GM12874 (cell line): Measurements from ENCODE around the gene GLUD1.

Experiments
- TF ChIP-seq, protein P1 (sequence below): IDR thresholded peaks from 2 replicates; pipeline ENCODE4 v1.5.1; 2011; ENCODE audit warnings: low read depth, mild to moderate bottlenecking, control low read depth, low read length, moderate library complexity; ENCODE audit not compliant: insufficient read depth

Gene GLUD1

GRCh38 chr10:87092376-87092860, 2.2 kb downstream of the GLUD1 start:
- TF ChIP-seq, protein P1, sequence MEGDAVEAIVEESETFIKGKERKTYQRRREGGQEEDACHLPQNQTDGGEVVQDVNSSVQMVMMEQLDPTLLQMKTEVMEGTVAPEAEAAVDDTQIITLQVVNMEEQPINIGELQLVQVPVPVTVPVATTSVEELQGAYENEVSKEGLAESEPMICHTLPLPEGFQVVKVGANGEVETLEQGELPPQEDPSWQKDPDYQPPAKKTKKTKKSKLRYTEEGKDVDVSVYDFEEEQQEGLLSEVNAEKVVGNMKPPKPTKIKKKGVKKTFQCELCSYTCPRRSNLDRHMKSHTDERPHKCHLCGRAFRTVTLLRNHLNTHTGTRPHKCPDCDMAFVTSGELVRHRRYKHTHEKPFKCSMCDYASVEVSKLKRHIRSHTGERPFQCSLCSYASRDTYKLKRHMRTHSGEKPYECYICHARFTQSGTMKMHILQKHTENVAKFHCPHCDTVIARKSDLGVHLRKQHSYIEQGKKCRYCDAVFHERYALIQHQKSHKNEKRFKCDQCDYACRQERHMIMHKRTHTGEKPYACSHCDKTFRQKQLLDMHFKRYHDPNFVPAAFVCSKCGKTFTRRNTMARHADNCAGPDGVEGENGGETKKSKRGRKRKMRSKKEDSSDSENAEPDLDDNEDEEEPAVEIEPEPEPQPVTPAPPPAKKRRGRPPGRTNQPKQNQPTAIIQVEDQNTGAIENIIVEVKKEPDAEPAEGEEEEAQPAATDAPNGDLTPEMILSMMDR, result no peak

- TF ChIP-seq, protein P1, result no peak
Observed at GRCh38 chr10:87090779-87091178, 3.9 kb downstream of the GLUD1 start.

DNA sequence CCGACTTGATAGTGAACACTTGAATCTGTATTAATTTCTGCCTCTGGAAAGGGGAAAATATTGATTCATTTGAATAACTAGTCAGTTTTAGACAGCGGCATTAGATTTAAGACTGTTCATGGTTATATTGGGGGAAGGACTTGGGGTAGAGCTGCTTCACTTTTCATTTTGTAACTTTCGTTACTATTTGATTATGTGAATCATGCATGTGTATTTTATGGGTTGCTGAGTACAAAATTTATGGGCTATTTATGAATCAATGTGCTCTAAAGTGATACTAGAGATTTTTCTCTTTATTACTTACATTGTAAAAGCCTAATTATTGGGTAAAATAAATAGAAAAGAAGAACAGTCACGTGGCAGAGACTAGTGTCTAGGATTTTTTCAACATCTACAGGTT, 4.9 kb downstream of the GLUD1 start:
- TF ChIP-seq, protein P1, result no peak

DNA sequence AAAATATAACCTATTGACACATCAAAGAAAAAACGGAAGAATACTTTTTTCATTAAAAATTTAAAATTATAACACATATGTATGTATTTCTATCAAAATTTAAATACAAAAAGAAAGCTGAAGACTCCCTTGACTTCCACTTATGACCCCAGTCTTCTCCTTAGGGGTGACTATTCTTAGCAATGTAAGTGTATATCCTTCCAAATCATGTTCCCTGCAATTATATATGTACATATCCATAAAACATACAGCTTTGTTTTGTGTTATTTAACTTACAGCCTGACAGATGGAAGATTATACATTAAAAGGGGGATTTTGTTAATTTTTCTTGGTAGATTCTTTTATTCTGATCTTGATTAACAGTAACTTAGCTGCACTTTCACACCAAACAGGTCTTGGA, 9.1 kb downstream of the GLUD1 start:
- TF ChIP-seq, protein P1, result no peak

- TF ChIP-seq, protein P1, result no peak
Observed at GRCh38 chr10:87079106-87079836, 15.4 kb downstream of the GLUD1 start.

DNA sequence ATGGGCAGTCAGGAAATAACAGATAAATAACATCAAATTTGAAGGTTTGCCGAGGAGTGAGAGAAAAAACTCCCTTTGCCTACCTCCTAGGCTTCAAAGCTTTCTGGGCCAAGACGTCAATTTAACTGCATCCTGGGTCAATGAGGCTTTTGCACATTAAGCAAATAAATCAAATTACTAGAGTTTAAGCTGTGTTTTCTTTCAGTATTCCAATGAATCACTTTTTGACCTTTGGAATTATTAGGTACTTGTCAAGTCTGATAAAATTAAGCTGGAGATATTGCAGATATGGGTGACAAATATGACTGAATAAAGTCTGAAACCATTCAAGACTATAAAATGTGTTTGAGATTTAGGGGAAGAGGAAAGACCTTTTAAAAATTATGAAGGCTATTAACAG, 22.2 kb downstream of the GLUD1 start:
- TF ChIP-seq, protein P1, result no peak

GRCh38 chr10:87068281-87068680, 26.4 kb downstream of the GLUD1 start:
- TF ChIP-seq, protein P1, result no peak

GRCh38 chr10:87066865-87067264, 27.8 kb downstream of the GLUD1 start:
- TF ChIP-seq, protein P1, result no peak
